Measurements from ENCODE around the gene DNAJB9.
"Not testable (repeated sequence)": the region's sequence is repeated elsewhere in the genome, so short reads cannot be mapped to it uniquely, and the experiment has no call there.

Gene DNAJB9

GRCh38 chr7:108548141-108548896 is 21.4 kb upstream of the DNAJB9 start:
- H3K36me3 ChIP-seq (ENCODE audit: control insufficient read depth in 2 of 2, insufficient read depth in 1 of 2, low read length in 2 of 2); H3K27ac ChIP-seq (ENCODE audit: extremely low read depth, low read depth, low read length); H3K9me3 ChIP-seq (ENCODE audit: control insufficient read depth, insufficient read depth, low read depth, low read length); POLR2A ChIA-PET; CTCF ChIA-PET; H3K4me1 ChIP-seq (ENCODE audit: control insufficient read depth, insufficient read depth, low read length); H3K4me3 ChIP-seq (ENCODE audit: low read depth, low read length): not testable (repeated sequence)

GRCh38 chr7:108556665-108557064 is 13.0 kb upstream of the DNAJB9 start:
- H3K9me3 ChIP-seq (ENCODE audit: control insufficient read depth, insufficient read depth, low read depth, low read length); H3K4me1 ChIP-seq (ENCODE audit: control insufficient read depth, insufficient read depth, low read length); H3K27ac ChIP-seq (ENCODE audit: extremely low read depth, low read depth, low read length); H3K36me3 ChIP-seq (ENCODE audit: control insufficient read depth in 2 of 2, insufficient read depth in 1 of 2, low read length in 2 of 2); CTCF ChIA-PET; POLR2A ChIA-PET; H3K4me3 ChIP-seq (ENCODE audit: low read depth, low read length): not testable (repeated sequence)
- 0 out of 2 replicates have a peak, but pooled peaks have one; percentile 57 for TF ChIP-seq ZNF585B (tag by site-specific recombination; IDR thresholded peaks at IDR 0.05)

- no peaks in the 10 kb centered on the region for H3K4me1 ChIP-seq (ENCODE audit: control insufficient read depth, insufficient read depth, low read length)
- H3K4me3 ChIP-seq (ENCODE audit: low read depth, low read length), result no peak overlapping the region
- POLR2A ChIA-PET, result no interaction called here
- H3K9me3 ChIP-seq (ENCODE audit: control insufficient read depth, insufficient read depth, low read depth, low read length), result no peaks in the 10 kb centered on the region
- CTCF ChIA-PET, result no interaction called here
- no peak overlapping the region for H3K27ac ChIP-seq (ENCODE audit: extremely low read depth, low read depth, low read length)
- TF ChIP-seq ZNF677 (tag by site-specific recombination; IDR thresholded peaks at IDR 0.05) (no peak), ZBTB21 (tag by site-specific recombination; IDR thresholded peaks at IDR 0.05) (no peak), SETDB1 (IDR thresholded peaks at IDR 0.05; ENCODE audit: insufficient read length, low read length) (peak; percentile 52)
- H3K36me3 ChIP-seq (ENCODE audit: control insufficient read depth in 2 of 2, insufficient read depth in 1 of 2, low read length in 2 of 2), result no peaks in the 10 kb centered on the region
Measured at GRCh38 chr7:108557191-108557590, 12.5 kb upstream of the DNAJB9 start.

GRCh38 chr7:108557617-108558016 is 12.1 kb upstream of the DNAJB9 start:
- TF ChIP-seq HOXA7 (CRISPR knock-in tag; IDR thresholded peaks at IDR 0.05; ENCODE audit: borderline replicate concordance), result no peak
- peak; percentile 78 for TF ChIP-seq ZNF707 (tag by site-specific recombination; IDR thresholded peaks at IDR 0.05)
- no peaks in the 10 kb centered on the region for H3K36me3 ChIP-seq (ENCODE audit: control insufficient read depth in 2 of 2, insufficient read depth in 1 of 2, low read length in 2 of 2)
- no peaks in the 10 kb centered on the region for H3K4me1 ChIP-seq (ENCODE audit: control insufficient read depth, insufficient read depth, low read length)
- CTCF ChIA-PET, result no interaction called here
- no peaks in the 10 kb centered on the region for H3K9me3 ChIP-seq (ENCODE audit: control insufficient read depth, insufficient read depth, low read depth, low read length)
- no peak overlapping the region for H3K4me3 ChIP-seq (ENCODE audit: low read depth, low read length)
- no peak overlapping the region for H3K27ac ChIP-seq (ENCODE audit: extremely low read depth, low read depth, low read length)
- POLR2A ChIA-PET, result no interaction called here

- POLR2A ChIA-PET, result interaction anchor here (1.7 kb wide), 1 partner anchor 10 kb away, joined by 7 read pairs; the partner anchor contains the start of genes DNAJB9 and THAP5
Measured at GRCh38 chr7:108559253-108559652, 10.4 kb upstream of the DNAJB9 start.

More at GRCh38 chr7:108559253-108559652, 10.4 kb upstream of the DNAJB9 start:
- no peaks in the 10 kb centered on the region for H3K4me1 ChIP-seq (ENCODE audit: control insufficient read depth, insufficient read depth, low read length)
- H3K36me3 ChIP-seq (ENCODE audit: control insufficient read depth in 2 of 2, insufficient read depth in 1 of 2, low read length in 2 of 2), result peaks cover 0 to 2% of the 10 kb centered on the region in 2 experiments; a peak in 1 of 3 replicates
- no peak for TF ChIP-seq ZNF670 (tag by site-specific recombination; IDR thresholded peaks at IDR 0.05; ENCODE audit: low read depth)
- TF ChIP-seq ZBTB10 (tag by site-specific recombination; IDR thresholded peaks at IDR 0.05), result no peak
- no peak for TF ChIP-seq ZNF768 (tag by site-specific recombination; IDR thresholded peaks at IDR 0.05)
- no peak for TF ChIP-seq ZIC2 (tag by site-specific recombination; IDR thresholded peaks at IDR 0.05)
- TF ChIP-seq ZXDB (tag by site-specific recombination; IDR thresholded peaks at IDR 0.05), result no peak
- TF ChIP-seq ZNF645 (tag by site-specific recombination; IDR thresholded peaks at IDR 0.05), result no peak
- no peak for TF ChIP-seq ZNF830 (tag by site-specific recombination; IDR thresholded peaks at IDR 0.05; ENCODE audit: low read depth)
- no peak for TF ChIP-seq PRDM1 (tag by site-specific recombination; IDR thresholded peaks at IDR 0.05)
- TF ChIP-seq ZNF221 (tag by site-specific recombination; IDR thresholded peaks at IDR 0.05; ENCODE audit: borderline replicate concordance), result no peak
- CTCF ChIA-PET, result interaction anchor here (0.6 to 1.3 kb wide), 2 partner anchors 16 to 62 kb away, joined by 3 read pairs; no protein-coding TSS in a partner anchor
- H3K9me3 ChIP-seq (ENCODE audit: control insufficient read depth, insufficient read depth, low read depth, low read length), result no peaks in the 10 kb centered on the region
- H3K27ac ChIP-seq (ENCODE audit: extremely low read depth, low read depth, low read length), result no peak overlapping the region
- no peak overlapping the region for H3K4me3 ChIP-seq (ENCODE audit: low read depth, low read length)
